ENCODE results near the gene LIPC. TPM values are rescaled to one million over a fixed set of nuclear protein-coding genes. Genes with fewer than 3 reads are reported as not detected.

The LIPC gene
- total RNA-seq, 1 donor from 2014 or later = not detected

GRCh38 chr15:58460872-58461271, 29.1 kb downstream of the LIPC start:
- peaks cover 30% of the 10 kb centered on the region for H3K4me1 Mint-ChIP-seq (ENCODE audit: unreplicated experiment)
- no peaks in the 10 kb centered on the region for H3K9me3 Mint-ChIP-seq (ENCODE audit: unreplicated experiment)
- H3K27me3 Mint-ChIP-seq (ENCODE audit: unreplicated experiment) = no peaks in the 10 kb centered on the region
- TF ChIP-seq, protein P1, sequence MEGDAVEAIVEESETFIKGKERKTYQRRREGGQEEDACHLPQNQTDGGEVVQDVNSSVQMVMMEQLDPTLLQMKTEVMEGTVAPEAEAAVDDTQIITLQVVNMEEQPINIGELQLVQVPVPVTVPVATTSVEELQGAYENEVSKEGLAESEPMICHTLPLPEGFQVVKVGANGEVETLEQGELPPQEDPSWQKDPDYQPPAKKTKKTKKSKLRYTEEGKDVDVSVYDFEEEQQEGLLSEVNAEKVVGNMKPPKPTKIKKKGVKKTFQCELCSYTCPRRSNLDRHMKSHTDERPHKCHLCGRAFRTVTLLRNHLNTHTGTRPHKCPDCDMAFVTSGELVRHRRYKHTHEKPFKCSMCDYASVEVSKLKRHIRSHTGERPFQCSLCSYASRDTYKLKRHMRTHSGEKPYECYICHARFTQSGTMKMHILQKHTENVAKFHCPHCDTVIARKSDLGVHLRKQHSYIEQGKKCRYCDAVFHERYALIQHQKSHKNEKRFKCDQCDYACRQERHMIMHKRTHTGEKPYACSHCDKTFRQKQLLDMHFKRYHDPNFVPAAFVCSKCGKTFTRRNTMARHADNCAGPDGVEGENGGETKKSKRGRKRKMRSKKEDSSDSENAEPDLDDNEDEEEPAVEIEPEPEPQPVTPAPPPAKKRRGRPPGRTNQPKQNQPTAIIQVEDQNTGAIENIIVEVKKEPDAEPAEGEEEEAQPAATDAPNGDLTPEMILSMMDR (IDR thresholded peaks at IDR 0.05) = no peak
- no peak overlapping the region for H3K4me3 Mint-ChIP-seq (ENCODE audit: unreplicated experiment)
- no peaks in the 10 kb centered on the region for H3K36me3 Mint-ChIP-seq (ENCODE audit: unreplicated experiment)
- DNase-seq (ENCODE audit: extremely low spot score, unreplicated experiment) = no peak
- no peak overlapping the region for H3K27ac Mint-ChIP-seq (ENCODE audit: unreplicated experiment)

DNA sequence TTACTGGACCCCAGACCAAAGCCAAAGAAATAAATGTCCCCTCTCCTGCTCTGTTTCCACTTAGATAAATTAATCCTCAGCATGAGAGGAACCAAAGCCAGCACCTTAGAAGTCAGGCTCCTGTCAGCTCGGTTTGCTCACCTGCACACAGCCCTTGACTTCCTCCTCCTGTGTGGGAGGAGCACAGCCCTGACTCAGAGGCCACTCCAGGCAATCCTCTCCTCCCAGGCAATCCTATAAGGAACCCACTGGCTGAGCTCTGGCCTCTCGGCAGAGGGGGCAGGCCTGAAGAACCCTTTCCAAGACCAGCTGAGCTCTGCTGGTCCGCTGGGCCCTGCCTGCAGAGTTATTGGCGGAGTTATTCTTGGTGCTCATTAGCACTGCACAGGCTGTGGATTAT, 30.8 kb downstream of the LIPC start:
- no peaks in the 10 kb centered on the region for H3K36me3 Mint-ChIP-seq (ENCODE audit: unreplicated experiment)
- no peak for DNase-seq (ENCODE audit: extremely low spot score, unreplicated experiment)
- no peak overlapping the region for H3K4me3 Mint-ChIP-seq (ENCODE audit: unreplicated experiment)
- H3K27ac Mint-ChIP-seq (ENCODE audit: unreplicated experiment) = no peak overlapping the region
- no peaks in the 10 kb centered on the region for H3K9me3 Mint-ChIP-seq (ENCODE audit: unreplicated experiment)
- peaks cover 26% of the 10 kb centered on the region for H3K4me1 Mint-ChIP-seq (ENCODE audit: unreplicated experiment)
- TF ChIP-seq, protein P1 (IDR thresholded peaks at IDR 0.05) = no peak
- H3K27me3 Mint-ChIP-seq (ENCODE audit: unreplicated experiment) = no peaks in the 10 kb centered on the region

GRCh38 chr15:58462973-58463663, 31.3 kb downstream of the LIPC start:
- Mint-ChIP-seq H3K36me3 (ENCODE audit: unreplicated experiment) (no peaks in the 10 kb centered on the region), H3K9me3 (ENCODE audit: unreplicated experiment) (no peaks in the 10 kb centered on the region), H3K4me3 (ENCODE audit: unreplicated experiment) (no peak overlapping the region), H3K27me3 (ENCODE audit: unreplicated experiment) (no peaks in the 10 kb centered on the region), H3K4me1 (ENCODE audit: unreplicated experiment) (peaks cover 20% of the 10 kb centered on the region), H3K27ac (ENCODE audit: unreplicated experiment) (no peak overlapping the region)
- TF ChIP-seq, protein P1 (IDR thresholded peaks at IDR 0.05) = no peak
- DNase-seq (ENCODE audit: extremely low spot score, unreplicated experiment) = no peak

GRCh38 chr15:58463815-58464650, 32.2 kb downstream of the LIPC start:
- Mint-ChIP-seq H3K9me3 (ENCODE audit: unreplicated experiment) (no peaks in the 10 kb centered on the region), H3K27me3 (ENCODE audit: unreplicated experiment) (no peaks in the 10 kb centered on the region), H3K4me1 (ENCODE audit: unreplicated experiment) (peaks cover 12% of the 10 kb centered on the region), H3K36me3 (ENCODE audit: unreplicated experiment) (no peaks in the 10 kb centered on the region), H3K27ac (ENCODE audit: unreplicated experiment) (no peak overlapping the region), H3K4me3 (ENCODE audit: unreplicated experiment) (no peak overlapping the region)
- DNase-seq (ENCODE audit: extremely low spot score, unreplicated experiment) = no peak
- TF ChIP-seq, protein P1 (IDR thresholded peaks at IDR 0.05) = no peak

DNA sequence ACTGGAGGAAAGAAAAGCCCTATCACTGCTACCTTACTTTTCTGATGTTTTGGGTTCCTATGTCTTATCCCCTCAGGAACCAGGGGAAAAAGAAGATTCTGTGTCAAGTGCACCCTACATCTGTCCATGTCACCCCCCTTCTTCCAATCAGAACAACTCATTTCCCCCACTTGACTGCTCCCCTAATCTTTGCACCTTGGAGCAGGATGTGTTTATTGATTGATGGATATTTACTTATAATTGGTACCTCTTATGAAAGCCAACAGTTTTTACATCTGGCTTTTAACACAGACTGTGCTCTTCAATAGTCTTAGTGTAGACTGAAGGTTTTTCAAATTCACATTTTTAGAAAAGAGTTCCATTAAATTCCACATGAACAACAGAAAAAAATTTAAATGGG, 33.3 kb downstream of the LIPC start:
- TF ChIP-seq, protein P1 (IDR thresholded peaks at IDR 0.05) = no peak
- H3K4me3 Mint-ChIP-seq (ENCODE audit: unreplicated experiment) = no peak overlapping the region
- H3K36me3 Mint-ChIP-seq (ENCODE audit: unreplicated experiment) = no peaks in the 10 kb centered on the region
- no peaks in the 10 kb centered on the region for H3K9me3 Mint-ChIP-seq (ENCODE audit: unreplicated experiment)
- H3K27ac Mint-ChIP-seq (ENCODE audit: unreplicated experiment) = no peak overlapping the region
- no peaks in the 10 kb centered on the region for H3K27me3 Mint-ChIP-seq (ENCODE audit: unreplicated experiment)
- no peak for DNase-seq (ENCODE audit: extremely low spot score, unreplicated experiment)
- peaks cover 13% of the 10 kb centered on the region for H3K4me1 Mint-ChIP-seq (ENCODE audit: unreplicated experiment)
